Dermis blood vessel endothelial cell (primary cell): ENCODE measurements around the gene ITIH3. TPM values are rescaled to one million over a fixed set of nuclear protein-coding genes. Genes with fewer than 3 reads are reported as not detected.
"Not testable (repeated sequence)": the region's sequence is repeated elsewhere in the genome, so short reads cannot be mapped to it uniquely, and the experiment has no call there.

Source experiments
- DNase-seq: peaks from one replicate; pipeline ENCODE4 v3.0.0; 2010
- total RNA-seq: library from RNA; depleted of rRNA; stranded (reverse); fragments of >200 nt; gene quantifications from 2 replicates; pipeline ENCODE4 v1.2.3, GENCODE V29; 2014

Gene ITIH3, protein sequence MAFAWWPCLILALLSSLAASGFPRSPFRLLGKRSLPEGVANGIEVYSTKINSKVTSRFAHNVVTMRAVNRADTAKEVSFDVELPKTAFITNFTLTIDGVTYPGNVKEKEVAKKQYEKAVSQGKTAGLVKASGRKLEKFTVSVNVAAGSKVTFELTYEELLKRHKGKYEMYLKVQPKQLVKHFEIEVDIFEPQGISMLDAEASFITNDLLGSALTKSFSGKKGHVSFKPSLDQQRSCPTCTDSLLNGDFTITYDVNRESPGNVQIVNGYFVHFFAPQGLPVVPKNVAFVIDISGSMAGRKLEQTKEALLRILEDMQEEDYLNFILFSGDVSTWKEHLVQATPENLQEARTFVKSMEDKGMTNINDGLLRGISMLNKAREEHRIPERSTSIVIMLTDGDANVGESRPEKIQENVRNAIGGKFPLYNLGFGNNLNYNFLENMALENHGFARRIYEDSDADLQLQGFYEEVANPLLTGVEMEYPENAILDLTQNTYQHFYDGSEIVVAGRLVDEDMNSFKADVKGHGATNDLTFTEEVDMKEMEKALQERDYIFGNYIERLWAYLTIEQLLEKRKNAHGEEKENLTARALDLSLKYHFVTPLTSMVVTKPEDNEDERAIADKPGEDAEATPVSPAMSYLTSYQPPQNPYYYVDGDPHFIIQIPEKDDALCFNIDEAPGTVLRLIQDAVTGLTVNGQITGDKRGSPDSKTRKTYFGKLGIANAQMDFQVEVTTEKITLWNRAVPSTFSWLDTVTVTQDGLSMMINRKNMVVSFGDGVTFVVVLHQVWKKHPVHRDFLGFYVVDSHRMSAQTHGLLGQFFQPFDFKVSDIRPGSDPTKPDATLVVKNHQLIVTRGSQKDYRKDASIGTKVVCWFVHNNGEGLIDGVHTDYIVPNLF
- total RNA-seq = 0.19 and 0.34 TPM in 2 replicates

DNA sequence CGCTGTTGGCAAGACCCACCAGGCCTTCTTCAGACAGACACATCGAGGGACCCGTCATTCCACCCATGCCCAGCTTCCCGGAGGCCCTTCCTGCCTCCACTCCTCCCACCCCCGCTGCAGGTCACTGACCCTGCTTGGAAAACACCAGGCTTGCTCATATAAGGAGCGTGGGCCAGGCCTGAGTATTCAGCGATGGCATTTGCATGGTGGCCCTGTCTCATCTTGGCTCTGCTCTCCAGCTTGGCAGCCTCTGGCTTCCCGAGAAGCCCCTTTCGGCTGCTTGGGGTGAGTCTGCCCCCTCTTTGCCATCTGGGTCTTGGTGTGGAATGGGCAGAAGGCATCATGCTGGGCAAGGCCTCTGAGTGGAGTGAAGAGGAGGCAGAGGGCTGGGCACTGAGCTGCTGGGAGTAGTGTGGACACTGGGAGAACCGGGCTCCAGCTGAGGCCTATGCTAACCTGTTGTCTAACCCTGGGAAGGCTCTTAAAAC is at the start of gene ITIH3:
Gene ITIH3 (plus strand): TSS at position 185 of the 488 bp plus-strand sequence. CDS start 8 bp downstream, at position 193.
- peak; percentile 11 for DNase-seq

- no peak for DNase-seq
These were observed 42.4 kb upstream of the ITIH3 start for GRCh38 chr3:52752045-52752660.

- no peak for DNase-seq
These were observed 40.2 kb upstream of the ITIH3 start for GRCh38 chr3:52754373-52754772.

GRCh38 chr3:52756141-52756540 is 38.5 kb upstream of the ITIH3 start:
- no peak for DNase-seq

GRCh38 chr3:52763466-52763865 is 31.1 kb upstream of the ITIH3 start:
- peak; percentile 66 for DNase-seq

DNA sequence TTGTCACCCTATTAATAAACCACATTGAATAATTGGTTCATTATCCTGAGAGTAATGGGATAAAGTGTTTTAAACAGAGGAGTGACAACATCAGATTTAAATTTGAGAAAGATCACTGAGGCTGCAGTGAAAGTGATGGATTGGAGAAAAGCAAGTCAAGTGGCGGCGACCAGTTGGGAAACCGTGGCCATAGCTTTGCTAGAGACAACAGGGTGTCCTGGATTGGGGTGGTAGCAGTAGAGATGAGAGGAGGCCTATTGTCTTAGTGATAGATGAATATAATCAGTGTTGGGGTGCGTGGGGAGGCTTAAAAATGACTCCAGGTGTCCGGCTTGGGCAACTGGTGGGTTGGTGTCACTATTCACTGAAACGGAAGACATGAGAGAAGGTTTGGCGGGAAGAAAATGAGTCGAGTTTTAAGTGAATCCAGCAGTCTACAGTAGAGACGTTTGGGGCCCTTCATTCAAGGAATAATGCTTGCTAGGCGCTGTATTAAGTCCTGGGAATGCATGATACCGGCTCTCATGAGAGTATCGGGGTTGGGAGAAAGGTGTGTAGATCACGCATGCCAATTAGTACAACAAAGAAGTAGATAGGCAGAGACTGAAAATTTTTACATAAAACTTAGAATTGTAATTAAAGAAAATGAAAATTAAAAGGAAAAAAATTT is 24.7 kb upstream of the ITIH3 start:
- peak; percentile 27 for DNase-seq

- peak; percentile 95 for DNase-seq
These were observed 23.9 kb upstream of the ITIH3 start, which contains the start of gene NEK4 for GRCh38 chr3:52770496-52771333. Gene NEK4, minus strand, starts transcription at chr3:52770940. Its CDS starts 194 bp downstream, at chr3:52770746.

GRCh38 chr3:52771334-52771681 is 23.3 kb upstream of the ITIH3 start:
- no peak for DNase-seq

GRCh38 chr3:52771702-52772101 is 22.9 kb upstream of the ITIH3 start:
- DNase-seq = no peak

DNA sequence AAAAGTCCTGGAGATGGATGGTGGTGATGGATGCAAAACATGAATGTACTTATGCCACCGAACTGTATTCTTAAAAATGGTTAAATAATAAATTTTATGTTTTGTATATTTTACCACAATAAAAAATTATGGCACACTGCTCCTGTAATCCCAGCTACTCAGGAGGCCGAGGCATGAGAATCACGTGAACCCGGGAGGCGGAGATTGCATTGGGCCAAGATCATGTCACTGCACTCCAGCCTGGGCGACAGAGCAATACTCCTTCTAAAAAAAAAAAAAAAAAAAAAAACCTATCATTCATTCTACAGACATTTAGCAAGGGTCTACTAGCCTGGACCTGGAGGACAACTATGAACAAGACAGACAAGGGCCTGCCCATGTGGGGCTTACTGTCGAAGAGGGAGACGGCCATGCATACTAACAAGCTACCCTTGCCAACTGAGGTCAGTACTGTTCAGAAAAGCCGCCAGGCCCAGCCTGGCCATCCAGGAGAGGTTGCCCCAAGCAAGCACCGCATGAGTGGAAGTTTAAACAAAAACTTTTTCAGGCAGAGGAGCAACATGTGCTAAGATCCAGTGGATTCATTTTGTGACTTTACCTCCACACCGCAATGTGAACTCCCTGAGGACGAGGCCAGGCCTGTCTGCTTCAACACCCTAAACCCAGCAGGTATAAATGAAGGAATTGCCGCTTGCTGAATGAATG is 21.1 kb upstream of the ITIH3 start:
- no peak for DNase-seq

DNA sequence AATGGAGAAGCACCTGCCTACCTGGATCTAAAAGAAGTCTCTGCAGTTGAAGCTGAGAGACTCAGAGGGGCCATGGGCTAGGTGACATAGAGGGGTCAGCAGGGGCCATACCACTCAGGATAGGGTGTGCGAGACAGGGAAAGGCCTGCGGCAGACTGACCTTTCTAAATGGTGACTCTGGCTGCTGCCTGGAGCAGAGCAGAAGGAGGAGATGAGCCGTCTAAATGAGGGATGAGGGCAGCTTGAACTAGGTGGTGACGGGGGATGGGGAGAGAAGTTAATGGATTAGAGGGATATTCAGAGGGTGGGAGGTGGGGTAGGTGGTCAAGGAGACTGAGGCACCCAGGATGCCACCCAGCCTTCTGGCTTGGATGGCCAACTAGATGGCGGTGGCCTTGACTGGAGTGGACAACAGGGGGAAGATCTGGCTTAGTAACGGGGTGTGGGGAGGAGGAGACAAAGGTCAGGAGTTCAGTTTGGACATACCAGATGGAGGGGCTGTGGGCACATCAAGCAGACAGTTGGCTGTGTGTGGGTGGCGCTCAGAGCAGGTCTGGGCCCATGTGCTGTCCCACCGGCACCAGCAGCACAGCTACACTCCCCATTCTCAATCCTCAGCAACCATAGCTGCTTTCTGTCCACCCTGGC is 20.4 kb upstream of the ITIH3 start:
- no peak for DNase-seq

DNA sequence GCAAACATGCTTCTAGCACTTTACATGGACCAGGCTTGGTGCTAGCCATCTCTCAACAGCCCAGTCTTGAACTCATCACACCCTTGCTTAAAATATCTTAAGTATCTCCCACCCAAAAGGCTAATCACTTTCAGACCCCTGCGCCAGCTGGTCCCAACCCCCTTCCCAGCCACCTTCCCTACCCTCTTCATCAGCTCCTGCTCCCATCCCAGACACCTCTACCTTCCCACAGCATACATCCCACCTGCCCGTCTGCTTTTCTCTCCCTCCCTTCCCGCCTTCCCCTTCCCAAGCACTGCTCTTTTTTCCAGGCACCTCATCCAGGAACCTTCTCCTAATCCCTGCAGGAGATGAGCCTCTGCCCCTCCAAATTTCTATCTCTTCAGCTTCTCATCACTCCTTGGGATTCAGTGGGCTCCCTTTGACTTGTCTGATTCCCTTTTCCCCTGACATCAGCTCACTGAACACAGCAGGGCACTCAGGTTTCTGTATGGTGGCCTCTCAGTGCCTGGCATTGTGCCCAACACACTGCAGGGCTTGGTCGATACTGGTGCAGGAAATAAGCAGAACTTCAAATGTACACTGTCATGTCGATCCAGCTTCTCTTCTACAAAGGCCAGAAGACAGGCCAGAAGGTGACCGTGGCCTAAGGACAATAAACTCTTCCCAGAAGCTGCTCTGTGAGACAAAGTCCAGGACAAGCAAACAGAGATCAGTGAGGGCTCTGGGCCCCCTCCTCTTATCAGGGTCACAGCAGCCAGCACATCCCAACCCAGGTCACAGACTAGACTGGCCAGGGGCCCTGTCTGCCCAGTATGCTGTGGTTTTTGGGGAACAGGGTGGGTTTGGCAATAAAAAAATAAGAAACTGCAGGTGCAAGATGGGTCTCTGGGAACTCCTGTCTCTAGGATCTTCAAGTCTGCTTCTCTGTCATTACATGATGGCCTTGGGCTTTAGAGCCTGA is 19.4 kb upstream of the ITIH3 start:
- no peak for DNase-seq

GRCh38 chr3:52775877-52776276 is 18.7 kb upstream of the ITIH3 start:
- no peak for DNase-seq

DNA sequence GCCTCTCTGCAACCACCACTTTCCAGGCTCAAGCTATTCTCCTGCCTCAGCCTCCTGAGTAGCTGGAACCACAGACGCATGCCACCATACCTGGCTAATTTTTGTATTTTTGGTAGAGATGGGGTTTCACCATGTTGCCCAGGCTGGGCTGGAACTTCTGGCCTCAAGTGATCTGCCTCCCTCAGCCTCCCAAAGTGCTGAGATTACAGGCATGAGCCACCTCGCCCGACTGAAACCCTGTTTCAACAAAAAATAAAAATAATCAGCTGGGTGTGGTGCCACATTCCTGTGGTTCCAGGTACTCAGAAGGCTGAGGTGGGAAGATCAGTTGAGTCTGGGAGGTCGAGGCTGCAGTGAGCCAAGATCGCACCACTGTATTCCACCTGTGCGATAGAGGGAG is 18.1 kb upstream of the ITIH3 start:
- DNase-seq = not testable (repeated sequence)

DNA sequence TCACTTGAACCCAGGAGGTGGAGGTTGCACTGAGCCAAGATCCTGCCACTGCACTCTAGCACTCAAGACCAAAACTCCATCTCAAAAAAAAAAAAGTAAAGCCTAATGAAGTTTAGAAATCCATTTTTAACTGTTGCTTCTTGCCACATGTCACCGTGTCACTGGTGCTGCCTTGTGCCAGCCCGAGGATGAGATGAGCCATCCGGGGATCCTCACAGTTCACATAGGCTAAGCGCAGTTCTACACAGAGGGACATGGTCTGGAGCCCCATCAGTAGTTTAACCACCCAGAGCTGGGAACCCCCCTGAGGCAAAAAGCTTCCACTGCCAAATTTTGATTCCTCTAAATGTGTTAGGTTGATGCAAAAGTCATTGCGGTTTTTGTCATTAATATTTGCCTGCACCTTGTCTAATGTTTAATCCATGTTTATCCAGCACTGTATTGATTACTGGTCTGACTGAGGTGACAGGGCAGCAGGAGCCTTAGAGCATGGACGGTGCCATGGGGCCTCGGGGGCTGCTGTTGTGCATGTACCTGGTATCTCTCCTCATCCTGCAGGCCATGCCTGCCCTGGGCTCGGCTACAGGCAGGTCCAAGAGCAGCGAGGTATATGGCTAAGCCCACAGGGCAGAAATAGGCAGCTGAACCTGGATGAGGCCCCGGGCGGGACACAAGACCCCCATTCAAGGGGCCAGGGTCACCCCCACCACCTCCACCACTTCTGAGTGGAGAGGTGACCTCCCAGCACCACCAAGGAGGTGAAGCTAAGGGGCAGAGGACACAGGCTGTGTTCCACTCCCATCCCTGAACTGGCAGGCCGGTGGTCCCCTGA is 17.3 kb upstream of the ITIH3 start, which contains the start of gene ITIH1:
Gene ITIH1 (plus strand): TSS at position 473 of the 832 bp plus-strand sequence. CDS start 17 bp downstream, at position 490.
- DNase-seq = no peak

DNA sequence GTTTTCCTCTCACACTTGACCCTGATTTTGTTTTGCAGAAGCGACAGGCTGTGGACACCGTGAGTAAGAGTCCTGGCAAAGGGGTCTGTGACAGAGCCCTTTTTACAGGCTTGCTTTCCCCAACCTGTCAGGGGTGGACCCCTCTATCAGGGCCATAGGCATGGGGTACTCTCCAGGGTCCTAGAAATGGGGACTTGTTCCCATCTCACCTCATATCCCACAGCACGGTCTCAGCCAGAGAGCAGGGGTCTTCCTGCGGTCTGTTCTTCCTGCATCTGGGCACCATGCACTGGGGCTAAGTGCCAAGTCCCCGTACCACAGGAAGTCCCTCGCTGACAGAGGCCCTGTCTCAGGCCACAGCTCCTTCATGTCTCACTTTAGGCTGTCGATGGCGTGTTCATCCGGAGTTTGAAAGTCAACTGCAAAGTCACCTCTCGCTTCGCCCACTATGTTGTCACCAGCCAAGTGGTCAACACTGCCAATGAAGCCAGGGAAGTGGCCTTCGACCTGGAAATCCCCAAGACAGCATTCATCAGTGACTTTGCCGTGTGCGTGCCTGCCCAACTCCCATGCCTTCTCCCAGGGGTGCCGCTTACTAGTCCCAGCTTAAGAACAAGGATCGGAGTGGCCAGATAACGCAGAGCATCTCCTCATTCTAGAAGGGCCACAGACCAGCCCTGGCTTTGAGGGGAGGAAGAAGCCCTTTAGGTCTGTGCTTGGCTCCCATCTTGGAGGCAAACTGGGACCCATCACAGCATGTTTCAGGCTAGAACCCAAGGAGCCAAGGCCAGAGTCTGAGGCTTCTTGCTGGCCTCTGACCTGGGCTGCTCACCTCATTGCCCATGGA is 16.4 kb upstream of the ITIH3 start:
- DNase-seq = no peak
